ENCODE data around the gene KMT2C. TPM values are rescaled to one million over a fixed set of nuclear protein-coding genes. Genes with fewer than 3 reads are reported as not detected.
"Not testable (repeated sequence)": the region's sequence is repeated elsewhere in the genome, so short reads cannot be mapped to it uniquely, and the experiment has no call there.

KMT2C gene
- total and polyA plus RNA-seq, 2 experiments from 2014 or later = 7.2 to 14.2 TPM

DNA sequence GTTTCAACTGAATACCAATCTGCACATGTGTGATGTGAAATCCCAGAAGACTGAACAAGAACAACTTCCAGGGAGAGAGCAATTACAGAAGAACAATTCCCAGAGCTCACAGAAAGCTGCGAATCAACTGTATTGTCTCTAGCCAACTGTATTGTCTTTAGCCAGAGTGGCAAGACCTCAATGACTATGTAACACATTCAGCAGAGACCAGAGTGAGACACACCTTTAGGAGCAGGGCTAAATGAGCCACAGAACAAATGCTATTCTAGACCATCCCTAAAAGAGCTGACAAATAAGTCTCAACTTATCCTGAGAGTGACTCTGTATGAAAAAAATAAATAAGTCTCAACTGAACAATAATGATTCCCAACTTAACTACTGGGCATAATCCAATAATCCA is 72.0 kb downstream of the KMT2C start:
- TF ChIP-seq EZH2phosphoT487 (IDR thresholded peaks at IDR 0.05; ENCODE audit: insufficient read depth, low read depth) (no peak), EZH2 (IDR thresholded peaks at IDR 0.05; ENCODE audit: insufficient read depth, poor library complexity, severe bottlenecking) (no peak)
- no peak overlapping the region for H3K9ac ChIP-seq
- H3F3A ChIP-seq (ENCODE audit: insufficient read depth) = 0 out of 2 replicates have a peak, but pooled peaks cover 10% of the 10 kb centered on the region
- no peak for DNase-seq
- H3K4me3 ChIP-seq = no peak overlapping the region
- H4K20me1 ChIP-seq (ENCODE audit: insufficient read depth) = peaks cover 34% of the 10 kb centered on the region
- no peak overlapping the region for H3K27ac ChIP-seq
- H3K4me1 ChIP-seq (ENCODE audit: insufficient read depth) = peaks cover 9% of the 10 kb centered on the region; the same call in 1 of the 2 replicates
- peaks cover 100% of the 10 kb centered on the region for H3K79me2 ChIP-seq (ENCODE audit: insufficient read depth)
- H3K9me3 ChIP-seq (ENCODE audit: low read depth) = no peaks in the 10 kb centered on the region
- in situ Hi-C loops (cut with MboI) = no loop called here
- no peak overlapping the region for H3K4me2 ChIP-seq (ENCODE audit: unreplicated experiment)
- no peaks in the 10 kb centered on the region for H3K27me3 ChIP-seq (replicated peaks; ENCODE audit: insufficient read depth)
- no peaks in the 10 kb centered on the region for H3K36me3 ChIP-seq (ENCODE audit: low read depth)
- H2AFZ ChIP-seq = no peak overlapping the region
- 38 to 62% methylated on average over 1 of the region's 1 CpG for WGBS, 2 experiments (ENCODE audit: low coverage in 1 of 2, low lambda C conversion rate in 2 of 2, missing lambda C conversion rate in 2 of 2)
- no peaks in the 10 kb centered on the region for H3K9me2 ChIP-seq (ENCODE audit: insufficient read depth)

DNA sequence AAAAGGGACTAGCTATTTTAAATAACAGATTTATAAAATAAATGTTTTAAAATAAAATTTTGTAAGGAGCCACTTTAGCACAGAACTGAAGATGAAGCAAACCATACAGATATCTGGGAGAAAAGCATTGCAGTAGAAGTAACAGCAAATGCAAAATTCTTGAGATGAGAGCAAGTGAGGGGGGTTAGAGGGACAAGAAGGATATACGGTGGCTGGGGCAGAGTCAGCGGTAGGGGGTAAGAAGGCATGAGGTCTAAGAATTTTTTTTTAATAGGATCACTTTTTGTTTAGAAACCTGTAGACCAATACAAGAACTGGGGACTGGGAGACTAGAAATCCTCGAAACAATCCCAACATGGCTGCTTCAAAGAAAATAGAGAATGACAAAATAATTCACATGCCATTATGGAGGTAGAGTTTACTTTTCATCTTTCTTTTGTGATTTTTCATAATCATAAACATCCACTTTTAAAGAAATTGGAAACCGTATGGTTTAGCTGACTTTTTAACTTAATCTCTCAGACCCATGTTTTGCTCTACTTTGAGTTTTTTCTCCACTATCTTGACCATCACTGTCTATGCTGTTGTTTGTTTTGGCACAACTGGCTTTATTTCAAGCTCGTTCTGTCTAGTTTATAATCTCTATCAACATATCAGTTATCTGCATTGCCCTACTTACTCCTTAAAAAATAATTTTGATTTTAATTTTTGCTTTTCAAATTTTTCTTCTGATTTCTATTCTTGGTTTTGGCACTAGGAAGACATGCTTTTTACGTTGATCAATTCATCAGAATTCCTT is 73.5 kb downstream of the KMT2C start:
- Histone ChIP-seq H3K9me3 (ENCODE audit: low read depth) (no peaks in the 10 kb centered on the region), H3K27ac (no peak overlapping the region), H3K27me3 (replicated peaks; ENCODE audit: insufficient read depth) (no peaks in the 10 kb centered on the region), H2AFZ (no peak overlapping the region), H4K20me1 (ENCODE audit: insufficient read depth) (peaks cover 20% of the 10 kb centered on the region), H3K4me2 (ENCODE audit: unreplicated experiment) (no peak overlapping the region), H3F3A (ENCODE audit: insufficient read depth) (no peaks in the 10 kb centered on the region), H3K9ac (no peak overlapping the region), H3K79me2 (ENCODE audit: insufficient read depth) (peaks cover 100% of the 10 kb centered on the region), H3K36me3 (ENCODE audit: low read depth) (no peaks in the 10 kb centered on the region), H3K9me2 (ENCODE audit: insufficient read depth) (no peaks in the 10 kb centered on the region), H3K4me1 (ENCODE audit: insufficient read depth) (no peaks in the 10 kb centered on the region; the same call in 1 of the 2 replicates), H3K4me3 (no peak overlapping the region)
- TF ChIP-seq EZH2phosphoT487 (IDR thresholded peaks at IDR 0.05; ENCODE audit: insufficient read depth, low read depth) = no peak
- no peak for TF ChIP-seq EZH2 (IDR thresholded peaks at IDR 0.05; ENCODE audit: insufficient read depth, poor library complexity, severe bottlenecking)
- DNase-seq = no peak
- 67 to 68% methylated on average over 6 of the region's 6 CpGs for WGBS, 2 experiments (ENCODE audit: low coverage in 1 of 2, low lambda C conversion rate in 2 of 2, missing lambda C conversion rate in 2 of 2)
- in situ Hi-C loops (cut with MboI) = no loop called here

DNA sequence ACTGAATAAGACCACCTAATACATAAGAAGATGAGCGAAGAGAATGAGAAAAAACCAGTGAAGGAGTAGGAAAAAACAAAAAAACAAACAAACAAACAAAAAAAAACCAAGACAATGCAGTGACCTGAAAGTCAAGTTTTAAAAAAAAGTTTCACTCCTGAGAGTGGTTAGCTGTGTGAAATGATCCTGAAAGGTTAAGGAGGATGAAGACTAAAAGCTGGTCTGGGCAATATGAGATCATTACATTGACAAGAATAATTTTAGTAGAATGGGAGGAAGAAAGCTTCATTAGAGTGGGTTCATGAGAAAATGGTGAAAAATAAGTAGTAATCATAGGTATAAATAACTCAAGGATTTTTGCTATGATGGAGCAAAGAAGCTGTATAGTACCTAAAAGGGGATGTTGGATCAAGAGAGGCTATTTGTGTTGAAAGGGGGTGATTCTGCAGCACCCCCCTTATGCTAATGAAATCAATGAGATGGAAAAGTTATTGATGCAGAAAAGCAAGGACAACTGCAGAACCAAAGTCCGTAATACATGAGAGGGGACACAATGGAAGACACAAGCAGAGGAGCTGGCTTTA is 80.2 kb downstream of the KMT2C start:
- H3K27me3 ChIP-seq (replicated peaks; ENCODE audit: insufficient read depth) = no peaks in the 10 kb centered on the region
- no peak overlapping the region for H3K9ac ChIP-seq
- H4K20me1 ChIP-seq (ENCODE audit: insufficient read depth) = peaks cover 3% of the 10 kb centered on the region; the same call in 1 of the 2 replicates
- peaks cover 6% of the 10 kb centered on the region; the same call in 1 of the 2 replicates for H3K36me3 ChIP-seq (ENCODE audit: low read depth)
- TF ChIP-seq EZH2phosphoT487 (IDR thresholded peaks at IDR 0.05; ENCODE audit: insufficient read depth, low read depth) (no peak), EZH2 (IDR thresholded peaks at IDR 0.05; ENCODE audit: insufficient read depth, poor library complexity, severe bottlenecking) (no peak)
- H3K4me3 ChIP-seq = no peak overlapping the region
- peaks cover 25% of the 10 kb centered on the region for H3F3A ChIP-seq (ENCODE audit: insufficient read depth)
- 50% methylated on average over 2 of the region's 2 CpGs for WGBS, 2 experiments (ENCODE audit: low coverage in 1 of 2, low lambda C conversion rate in 2 of 2, missing lambda C conversion rate in 2 of 2)
- H3K27ac ChIP-seq = no peak overlapping the region
- H3K9me2 ChIP-seq (ENCODE audit: insufficient read depth) = no peaks in the 10 kb centered on the region
- peaks cover 23% of the 10 kb centered on the region for H3K4me1 ChIP-seq (ENCODE audit: insufficient read depth)
- in situ Hi-C loops (cut with MboI) = no loop called here
- no peak overlapping the region for H2AFZ ChIP-seq
- DNase-seq = no peak
- no peaks in the 10 kb centered on the region for H3K9me3 ChIP-seq (ENCODE audit: low read depth)
- peaks cover 97% of the 10 kb centered on the region for H3K79me2 ChIP-seq (ENCODE audit: insufficient read depth)
- H3K4me2 ChIP-seq (ENCODE audit: unreplicated experiment) = no peak overlapping the region

DNA sequence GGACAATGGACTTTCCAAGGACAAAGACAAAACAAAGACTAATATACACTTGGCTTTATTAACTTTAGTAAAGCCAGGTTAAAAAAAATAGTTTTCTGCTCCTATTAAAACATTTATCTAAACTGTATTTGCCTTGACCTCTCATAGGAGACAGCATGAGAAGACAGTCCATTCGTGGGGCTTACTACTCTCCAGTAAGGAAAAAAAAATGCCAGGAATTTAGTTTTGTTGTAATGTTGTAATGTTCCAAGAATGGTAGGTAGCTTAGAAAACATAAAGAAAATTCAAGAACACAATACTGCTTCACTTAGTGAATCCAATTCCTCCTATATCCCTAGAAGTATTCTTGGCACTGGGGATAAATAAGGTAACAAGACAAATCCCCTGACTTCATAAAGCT is 81.7 kb downstream of the KMT2C start:
- in situ Hi-C loops (cut with MboI) = no loop called here
- Histone ChIP-seq H3K9ac (no peak overlapping the region), H4K20me1 (ENCODE audit: insufficient read depth) (no peaks in the 10 kb centered on the region), H3K27ac (peak overlapping the region; percentile 37), H2AFZ (no peak overlapping the region), H3K4me1 (ENCODE audit: insufficient read depth) (peaks cover 23% of the 10 kb centered on the region), H3K4me3 (0 out of 2 replicates have a peak overlapping the region, but pooled peaks have one; percentile 17), H3F3A (ENCODE audit: insufficient read depth) (peaks cover 30% of the 10 kb centered on the region), H3K79me2 (ENCODE audit: insufficient read depth) (peaks cover 96% of the 10 kb centered on the region), H3K9me3 (ENCODE audit: low read depth) (no peaks in the 10 kb centered on the region), H3K27me3 (replicated peaks; ENCODE audit: insufficient read depth) (no peaks in the 10 kb centered on the region), H3K36me3 (ENCODE audit: low read depth) (peaks cover 6% of the 10 kb centered on the region; the same call in 1 of the 2 replicates), H3K4me2 (ENCODE audit: unreplicated experiment) (peak overlapping the region; percentile 34), H3K9me2 (ENCODE audit: insufficient read depth) (no peaks in the 10 kb centered on the region)
- WGBS, 2 experiments (ENCODE audit: low coverage in 1 of 2, low lambda C conversion rate in 2 of 2, missing lambda C conversion rate in 2 of 2) = 7 to 10% methylated on average over 1 of the region's 1 CpG
- peak; percentile 64 for DNase-seq
- TF ChIP-seq EZH2phosphoT487 (IDR thresholded peaks at IDR 0.05; ENCODE audit: insufficient read depth, low read depth) = no peak
- TF ChIP-seq EZH2 (IDR thresholded peaks at IDR 0.05; ENCODE audit: insufficient read depth, poor library complexity, severe bottlenecking) = no peak

DNA sequence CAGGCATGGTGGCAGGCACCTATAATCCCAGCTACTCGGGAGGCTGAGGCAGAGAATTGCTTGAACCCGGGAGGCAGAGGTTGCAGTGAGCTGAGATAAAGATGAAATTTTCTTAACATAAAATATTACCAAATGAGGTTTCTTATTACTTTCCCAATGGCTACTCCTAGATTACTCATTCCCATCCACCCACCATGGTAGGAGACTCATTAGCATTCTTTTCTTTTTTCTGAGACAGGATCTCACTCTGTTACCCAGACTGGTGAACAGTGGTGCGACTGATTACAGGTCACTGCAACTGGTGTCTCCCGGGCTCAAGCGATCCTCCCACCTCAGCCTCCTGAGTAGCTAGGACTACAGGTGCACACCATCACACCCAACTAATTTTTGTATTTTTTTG is 82.5 kb downstream of the KMT2C start:
- peak; percentile 53 for DNase-seq
- Histone ChIP-seq H3K27ac (peak overlapping the region; percentile 37), H3K4me1 (ENCODE audit: insufficient read depth) (peaks cover 23% of the 10 kb centered on the region), H3K79me2 (ENCODE audit: insufficient read depth) (peaks cover 96% of the 10 kb centered on the region), H3K4me2 (ENCODE audit: unreplicated experiment) (peak overlapping the region; percentile 34), H3F3A (ENCODE audit: insufficient read depth) (peaks cover 30% of the 10 kb centered on the region)
- H2AFZ ChIP-seq; in situ Hi-C loops (cut with MboI); H4K20me1 ChIP-seq (ENCODE audit: insufficient read depth); H3K9ac ChIP-seq; H3K9me3 ChIP-seq (ENCODE audit: low read depth); H3K9me2 ChIP-seq (ENCODE audit: insufficient read depth); H3K36me3 ChIP-seq (ENCODE audit: low read depth); H3K27me3 ChIP-seq (replicated peaks; ENCODE audit: insufficient read depth); H3K4me3 ChIP-seq: not testable (repeated sequence)
- 91 to 92% methylated on average over 5 of the region's 5 CpGs for WGBS, 2 experiments (ENCODE audit: low coverage in 1 of 2, low lambda C conversion rate in 2 of 2, missing lambda C conversion rate in 2 of 2)

DNA sequence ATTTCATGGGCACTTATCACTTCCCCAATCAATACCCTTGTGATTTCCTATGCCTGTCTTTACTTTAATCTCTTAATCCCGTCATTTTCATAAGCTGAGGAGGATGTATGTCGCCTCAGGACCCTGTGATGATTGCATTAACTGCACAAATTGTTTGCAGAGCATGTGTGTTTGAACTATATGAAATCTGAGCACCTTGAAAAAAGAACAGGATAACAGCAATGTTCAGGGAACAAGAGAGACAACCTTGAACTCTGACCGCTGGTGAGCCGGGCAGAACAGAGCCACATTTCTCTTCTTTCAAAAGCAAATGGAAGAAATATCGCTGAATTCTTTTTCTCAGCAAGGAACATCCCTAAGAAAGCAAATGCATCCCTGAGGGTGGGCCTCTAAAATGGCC is 84.1 kb downstream of the KMT2C start:
- H3K27me3 ChIP-seq (replicated peaks; ENCODE audit: insufficient read depth); H3K9me3 ChIP-seq (ENCODE audit: low read depth); H3K4me2 ChIP-seq (ENCODE audit: unreplicated experiment); H3K9me2 ChIP-seq (ENCODE audit: insufficient read depth); in situ Hi-C loops (cut with MboI); DNase-seq; H2AFZ ChIP-seq; H3K9ac ChIP-seq; H3K27ac ChIP-seq; H4K20me1 ChIP-seq (ENCODE audit: insufficient read depth); H3K4me3 ChIP-seq: not testable (repeated sequence)
- 98% methylated on average over 5 of the region's 5 CpGs for WGBS, 2 experiments (ENCODE audit: low coverage in 1 of 2, low lambda C conversion rate in 2 of 2, missing lambda C conversion rate in 2 of 2)
- Histone ChIP-seq H3F3A (ENCODE audit: insufficient read depth) (peaks cover 30% of the 10 kb centered on the region), H3K79me2 (ENCODE audit: insufficient read depth) (peaks cover 96% of the 10 kb centered on the region), H3K4me1 (ENCODE audit: insufficient read depth) (peaks cover 23% of the 10 kb centered on the region), H3K36me3 (ENCODE audit: low read depth) (peaks cover 11% of the 10 kb centered on the region; the same call in 1 of the 2 replicates)
